ENCODE measurements around the gene NCKAP5. TPM values are rescaled to one million over a fixed set of nuclear protein-coding genes. Genes with fewer than 3 reads are reported as not detected.

Gene NCKAP5
- total and polyA plus RNA-seq, 2 experiments from 2014 or later, result 0.65 to 0.86 TPM

GRCh38 chr2:133085646-133086045 is 482.6 kb downstream of the NCKAP5 start:
- Histone ChIP-seq H3K4me3 (no peak overlapping the region), H3K27me3 (replicated peaks; ENCODE audit: insufficient read depth) (no peaks in the 10 kb centered on the region), H3K9ac (no peak overlapping the region), H3K36me3 (ENCODE audit: low read depth) (no peaks in the 10 kb centered on the region), H3K4me2 (ENCODE audit: unreplicated experiment) (no peak overlapping the region), H3K79me2 (ENCODE audit: insufficient read depth) (no peaks in the 10 kb centered on the region), H2AFZ (no peak overlapping the region), H3K9me2 (ENCODE audit: insufficient read depth) (no peaks in the 10 kb centered on the region), H3K4me1 (ENCODE audit: insufficient read depth) (no peaks in the 10 kb centered on the region), H4K20me1 (ENCODE audit: insufficient read depth) (no peaks in the 10 kb centered on the region), H3F3A (ENCODE audit: insufficient read depth) (no peaks in the 10 kb centered on the region), H3K9me3 (ENCODE audit: low read depth) (no peaks in the 10 kb centered on the region), H3K27ac (no peak overlapping the region)
- DNase-seq, result no peak
- TF ChIP-seq EZH2 (IDR thresholded peaks at IDR 0.05; ENCODE audit: insufficient read depth, poor library complexity, severe bottlenecking) (no peak), EZH2phosphoT487 (IDR thresholded peaks at IDR 0.05; ENCODE audit: insufficient read depth, low read depth) (no peak)
- in situ Hi-C loops (cut with MboI), result no loop called here
- 54 to 71% methylated on average over 2 of the region's 2 CpGs for WGBS, 2 experiments (ENCODE audit: low coverage in 1 of 2, low lambda C conversion rate in 2 of 2, missing lambda C conversion rate in 2 of 2)

GRCh38 chr2:133082034-133082433 is 486.2 kb downstream of the NCKAP5 start:
- no peaks in the 10 kb centered on the region for H4K20me1 ChIP-seq (ENCODE audit: insufficient read depth)
- H3K9me2 ChIP-seq (ENCODE audit: insufficient read depth), result no peaks in the 10 kb centered on the region
- DNase-seq, result no peak
- H3K27me3 ChIP-seq (replicated peaks; ENCODE audit: insufficient read depth), result no peaks in the 10 kb centered on the region
- H3K79me2 ChIP-seq (ENCODE audit: insufficient read depth), result no peaks in the 10 kb centered on the region
- no peaks in the 10 kb centered on the region for H3K36me3 ChIP-seq (ENCODE audit: low read depth)
- no peaks in the 10 kb centered on the region for H3K4me1 ChIP-seq (ENCODE audit: insufficient read depth)
- no peak overlapping the region for H3K9ac ChIP-seq
- no peak overlapping the region for H3K4me2 ChIP-seq (ENCODE audit: unreplicated experiment)
- no peak overlapping the region for H2AFZ ChIP-seq
- 83 to 84% methylated on average over 1 of the region's 1 CpG for WGBS, 2 experiments (ENCODE audit: low coverage in 1 of 2, low lambda C conversion rate in 2 of 2, missing lambda C conversion rate in 2 of 2)
- TF ChIP-seq EZH2 (IDR thresholded peaks at IDR 0.05; ENCODE audit: insufficient read depth, poor library complexity, severe bottlenecking), result no peak
- no peak for TF ChIP-seq EZH2phosphoT487 (IDR thresholded peaks at IDR 0.05; ENCODE audit: insufficient read depth, low read depth)
- in situ Hi-C loops (cut with MboI), result no loop called here
- H3K9me3 ChIP-seq (ENCODE audit: low read depth), result no peaks in the 10 kb centered on the region
- no peaks in the 10 kb centered on the region for H3F3A ChIP-seq (ENCODE audit: insufficient read depth)
- H3K27ac ChIP-seq, result no peak overlapping the region
- H3K4me3 ChIP-seq, result no peak overlapping the region

GRCh38 chr2:133080822-133081221 is 487.4 kb downstream of the NCKAP5 start:
- Histone ChIP-seq H3K9ac (no peak overlapping the region), H3K27ac (no peak overlapping the region), H3K4me1 (ENCODE audit: insufficient read depth) (no peaks in the 10 kb centered on the region), H3K9me2 (ENCODE audit: insufficient read depth) (no peaks in the 10 kb centered on the region), H3K4me3 (no peak overlapping the region), H3K4me2 (ENCODE audit: unreplicated experiment) (no peak overlapping the region), H3K36me3 (ENCODE audit: low read depth) (no peaks in the 10 kb centered on the region), H4K20me1 (ENCODE audit: insufficient read depth) (no peaks in the 10 kb centered on the region), H3K9me3 (ENCODE audit: low read depth) (no peaks in the 10 kb centered on the region), H3F3A (ENCODE audit: insufficient read depth) (no peaks in the 10 kb centered on the region), H3K79me2 (ENCODE audit: insufficient read depth) (no peaks in the 10 kb centered on the region), H3K27me3 (replicated peaks; ENCODE audit: insufficient read depth) (no peaks in the 10 kb centered on the region), H2AFZ (no peak overlapping the region)
- 88 to 95% methylated on average over 2 of the region's 2 CpGs for WGBS, 2 experiments (ENCODE audit: low coverage in 1 of 2, low lambda C conversion rate in 2 of 2, missing lambda C conversion rate in 2 of 2)
- in situ Hi-C loops (cut with MboI), result no loop called here
- DNase-seq, result no peak
- TF ChIP-seq EZH2 (IDR thresholded peaks at IDR 0.05; ENCODE audit: insufficient read depth, poor library complexity, severe bottlenecking) (no peak), EZH2phosphoT487 (IDR thresholded peaks at IDR 0.05; ENCODE audit: insufficient read depth, low read depth) (no peak)

- H3K4me3 ChIP-seq, result no peak overlapping the region
- H3K9me3 ChIP-seq (ENCODE audit: low read depth), result no peaks in the 10 kb centered on the region
- H2AFZ ChIP-seq, result no peak overlapping the region
- H3K27ac ChIP-seq, result no peak overlapping the region
- H3K4me2 ChIP-seq (ENCODE audit: unreplicated experiment), result no peak overlapping the region
- no peaks in the 10 kb centered on the region for H3F3A ChIP-seq (ENCODE audit: insufficient read depth)
- H3K27me3 ChIP-seq (replicated peaks; ENCODE audit: insufficient read depth), result no peaks in the 10 kb centered on the region
- no peaks in the 10 kb centered on the region for H3K79me2 ChIP-seq (ENCODE audit: insufficient read depth)
- H3K36me3 ChIP-seq (ENCODE audit: low read depth), result no peaks in the 10 kb centered on the region
- in situ Hi-C loops (cut with MboI), result no loop called here
- no peak overlapping the region for H3K9ac ChIP-seq
- H3K9me2 ChIP-seq (ENCODE audit: insufficient read depth), result no peaks in the 10 kb centered on the region
- TF ChIP-seq EZH2phosphoT487 (IDR thresholded peaks at IDR 0.05; ENCODE audit: insufficient read depth, low read depth), result no peak
- TF ChIP-seq EZH2 (IDR thresholded peaks at IDR 0.05; ENCODE audit: insufficient read depth, poor library complexity, severe bottlenecking), result no peak
- H3K4me1 ChIP-seq (ENCODE audit: insufficient read depth), result no peaks in the 10 kb centered on the region
- 69 to 70% methylated on average over 2 of the region's 2 CpGs for WGBS, 2 experiments (ENCODE audit: low coverage in 1 of 2, low lambda C conversion rate in 2 of 2, missing lambda C conversion rate in 2 of 2)
- H4K20me1 ChIP-seq (ENCODE audit: insufficient read depth), result no peaks in the 10 kb centered on the region
- no peak for DNase-seq
Observed at GRCh38 chr2:133078667-133079411, 489.4 kb downstream of the NCKAP5 start.

All from GM23248 (cell line).